C4-2B (cell line): Measurements from ENCODE around the gene MTO1.

Experiments
- CTCF ChIP-seq: fragments of 450-650 bp; conservative IDR thresholded peaks from 2 replicates; pipeline ENCODE4 v1.5.1; 2017; ENCODE audit warnings: mild to moderate bottlenecking
- ZFX ChIP-seq: fragments of 450-650 bp; IDR thresholded peaks from 2 replicates; pipeline ENCODE4 v1.6.1; 2017

GRCh38 chr6:73451223-73452106 lies 10.1 kb upstream of the MTO1 start:
- TF ChIP-seq CTCF (no peak), ZFX (no peak)
